CD4-positive, alpha-beta T cell treated with Interleukin-17A for 4 hours (primary cell): Measurements from ENCODE around the gene SV2C.
"Not testable (repeated sequence)": the region's sequence is repeated elsewhere in the genome, so short reads cannot be mapped to it uniquely, and the experiment has no call there.

Experiments
- DNase-seq: peaks from one replicate; pipeline ENCODE4 v3.0.0-alpha.2; 2020; ENCODE audit warnings: mixed read lengths

SV2C gene

GRCh38 chr5:76310208-76310607, 227.0 kb downstream of the SV2C start:
- DNase-seq: no peak

GRCh38 chr5:76312783-76313182, 229.6 kb downstream of the SV2C start:
- no peak for DNase-seq

- no peak for DNase-seq
These were observed 231.5 kb downstream of the SV2C start for GRCh38 chr5:76314643-76315042.

GRCh38 chr5:76319673-76320072, 236.5 kb downstream of the SV2C start:
- no peak for DNase-seq

- DNase-seq: not testable (repeated sequence)
These were observed 240.3 kb downstream of the SV2C start for GRCh38 chr5:76323494-76323893.

GRCh38 chr5:76325326-76325725, 242.1 kb downstream of the SV2C start:
- DNase-seq: peak; percentile 13

GRCh38 chr5:76325876-76326491, 242.8 kb downstream of the SV2C start:
- DNase-seq: peak; percentile 62

GRCh38 chr5:76326577-76327302, 243.6 kb downstream of the SV2C start:
- no peak for DNase-seq

GRCh38 chr5:76329346-76329745, 246.2 kb downstream of the SV2C start:
- DNase-seq: no peak

GRCh38 chr5:76331126-76331525, 247.9 kb downstream of the SV2C start:
- DNase-seq: peak; percentile 61

GRCh38 chr5:76332102-76332501, 248.9 kb downstream of the SV2C start:
- no peak for DNase-seq

GRCh38 chr5:76332611-76333205, 249.5 kb downstream of the SV2C start:
- no peak for DNase-seq

- DNase-seq: no peak
These were observed 250.4 kb downstream of the SV2C start for GRCh38 chr5:76333571-76333970.

GRCh38 chr5:76334574-76334973, 251.4 kb downstream of the SV2C start:
- no peak for DNase-seq

GRCh38 chr5:76335451-76335850, 252.3 kb downstream of the SV2C start:
- DNase-seq: not testable (repeated sequence)

- DNase-seq: not testable (repeated sequence)
These were observed 253.1 kb downstream of the SV2C start for GRCh38 chr5:76336253-76336809.

- peak; percentile 66 for DNase-seq
These were observed 254.8 kb downstream of the SV2C start for GRCh38 chr5:76337953-76338451.

GRCh38 chr5:76339919-76340318, 256.7 kb downstream of the SV2C start:
- DNase-seq: no peak

GRCh38 chr5:76341651-76342334, 258.6 kb downstream of the SV2C start:
- no peak for DNase-seq

GRCh38 chr5:76342474-76342873, 259.3 kb downstream of the SV2C start:
- no peak for DNase-seq

GRCh38 chr5:76345582-76345981, 262.4 kb downstream of the SV2C start:
- no peak for DNase-seq

- DNase-seq: no peak
These were observed 268.0 kb downstream of the SV2C start for GRCh38 chr5:76351176-76351575.

- no peak for DNase-seq
These were observed 268.4 kb downstream of the SV2C start for GRCh38 chr5:76351577-76351976.
